ENCODE data around the gene CASZ1.

- TF ChIP-seq CTCF (conservative IDR thresholded peaks at IDR 0.05; ENCODE audit: low read depth in 2 of 2) (no peak), STAT1 (IDR thresholded peaks at IDR 0.05; ENCODE audit: unreplicated experiment) (no peak), ZNF462 (CRISPR knock-in tag; IDR thresholded peaks at IDR 0.05) (no peak), EZH2phosphoT487 (IDR thresholded peaks at IDR 0.05; ENCODE audit: unreplicated experiment) (no peak), POLR2AphosphoS5 (IDR thresholded peaks at IDR 0.05; ENCODE audit: low read depth) (no peak)
Measured at GRCh38 chr1:10772711-10773110, 23.7 kb downstream of the CASZ1 start.
